HL-60/S4 treated with phorbol 12-myristate 13-acetate at 8.2 ng/mL for 4 days and 3 days (cell line): ENCODE results near the gene ADSS1.

Experiments used
- in situ Hi-C: fragments of 300-500 bp; cut with MboI; formaldehyde crosslinking; loops from 2 replicates; pipeline ENCODE4 v1.15.0; 2022; ENCODE audit warnings: low sequenced_read_pairs

Gene ADSS1

GRCh38 chr14:104776961-104777807, 53.2 kb downstream of the ADSS1 start:
- in situ Hi-C loops: no loop called here

- in situ Hi-C loops: no loop called here
These were observed 53.8 kb downstream of the ADSS1 start for GRCh38 chr14:104777808-104778249.

GRCh38 chr14:104778694-104779331, 54.8 kb downstream of the ADSS1 start:
- in situ Hi-C loops: no loop called here

GRCh38 chr14:104779776-104780512, 55.9 kb downstream of the ADSS1 start:
- in situ Hi-C loops: no loop called here

GRCh38 chr14:104780513-104781030, 56.5 kb downstream of the ADSS1 start:
- in situ Hi-C loops: no loop called here

- in situ Hi-C loops: no loop called here
These were observed 57.4 kb downstream of the ADSS1 start for GRCh38 chr14:104781271-104782077.

GRCh38 chr14:104782086-104782807, 58.2 kb downstream of the ADSS1 start:
- in situ Hi-C loops: no loop called here

- in situ Hi-C loops: no loop called here
These were observed 58.7 kb downstream of the ADSS1 start for GRCh38 chr14:104782808-104783139.

GRCh38 chr14:104783484-104784217, 59.6 kb downstream of the ADSS1 start:
- in situ Hi-C loops: no loop called here

- in situ Hi-C loops: no loop called here
These were observed 60.2 kb downstream of the ADSS1 start for GRCh38 chr14:104784218-104784568.

- in situ Hi-C loops: no loop called here
These were observed 61.0 kb downstream of the ADSS1 start for GRCh38 chr14:104784846-104785707.

GRCh38 chr14:104785708-104786080, 61.7 kb downstream of the ADSS1 start:
- in situ Hi-C loops: no loop called here

GRCh38 chr14:104786091-104786586, 62.1 kb downstream of the ADSS1 start:
- in situ Hi-C loops: no loop called here

- in situ Hi-C loops: no loop called here
These were observed 63.0 kb downstream of the ADSS1 start for GRCh38 chr14:104786726-104787675.

- in situ Hi-C loops: no loop called here
These were observed 63.7 kb downstream of the ADSS1 start for GRCh38 chr14:104787736-104788135.

GRCh38 chr14:104788161-104788818, 64.3 kb downstream of the ADSS1 start:
- in situ Hi-C loops: no loop called here
